Stomach smooth muscle (tissue), 2 donors: ENCODE measurements around the gene ANKRD44.

Source experiments
- H3K27ac ChIP-seq: one replicate; pipeline ENCODE4 v1.7.0; 2013; ENCODE audit warnings: mild to moderate bottlenecking, low read length, inconsistent platforms
- H3K27me3 ChIP-seq, 2 donors: one replicate each; pipeline ENCODE4 v1.7.0; 2013; ENCODE audit warnings: low read length in 2 of 2; ENCODE audit not compliant: insufficient read depth in 2 of 2, control insufficient read depth in 1 of 2
- H3K36me3 ChIP-seq, 2 donors: one replicate each; pipeline ENCODE4 v1.7.0; 2013; ENCODE audit warnings: low read length in 2 of 2; ENCODE audit not compliant: control insufficient read depth in 2 of 2, insufficient read depth in 2 of 2
- H3K4me1 ChIP-seq: one replicate; pipeline ENCODE4 v1.7.0; 2013; ENCODE audit warnings: low read length; ENCODE audit not compliant: control insufficient read depth, insufficient read depth
- H3K4me3 ChIP-seq, 2 donors: one replicate each; pipeline ENCODE4 v1.7.0; 2013; ENCODE audit warnings: low read length in 2 of 2
- H3K9ac ChIP-seq, 2 donors: one replicate each; pipeline ENCODE4 v1.7.0; 2013; ENCODE audit warnings: low read length in 2 of 2, mild to moderate bottlenecking in 1 of 2
- H3K9me3 ChIP-seq, 2 donors: one replicate each; pipeline ENCODE4 v1.7.0; 2013; ENCODE audit warnings: low read length in 2 of 2; ENCODE audit not compliant: control insufficient read depth in 2 of 2
- donor health status: healthy.
- donor health status: Pancreatic carcinoma.

ANKRD44 gene

GRCh38 chr2:197310271-197310985 is at the start of gene ANKRD44:
Gene ANKRD44 (minus strand): TSS chr2:197310780. CDS start chr2:197310604, 176 bp downstream.
- peak within 1 kb of the TSS; percentile 64 for H3K27ac ChIP-seq
- no peaks in the 10 kb centered on the region for H3K9me3 ChIP-seq
- H3K27me3 ChIP-seq: no peaks in the 10 kb centered on the region
- peak within 1 kb of the TSS; percentile 78 to 87 for H3K9ac ChIP-seq
- H3K4me1 ChIP-seq: peaks cover 21% of the 10 kb centered on the region
- H3K4me3 ChIP-seq: peak within 1 kb of the TSS; percentile 89 to 94
- H3K36me3 ChIP-seq: no peaks in the 10 kb centered on the region

- H3K9me3 ChIP-seq: no peaks in the 10 kb centered on the region
- no peaks in the 10 kb centered on the region for H3K4me1 ChIP-seq
- H3K36me3 ChIP-seq: no peaks in the 10 kb centered on the region
- H3K27ac ChIP-seq: no peak overlapping the region
- H3K9ac ChIP-seq: no peak overlapping the region
- no peak overlapping the region for H3K4me3 ChIP-seq
- H3K27me3 ChIP-seq: no peaks in the 10 kb centered on the region
Observed at GRCh38 chr2:197359859-197360258, 49.3 kb upstream of the ANKRD44 start.

DNA sequence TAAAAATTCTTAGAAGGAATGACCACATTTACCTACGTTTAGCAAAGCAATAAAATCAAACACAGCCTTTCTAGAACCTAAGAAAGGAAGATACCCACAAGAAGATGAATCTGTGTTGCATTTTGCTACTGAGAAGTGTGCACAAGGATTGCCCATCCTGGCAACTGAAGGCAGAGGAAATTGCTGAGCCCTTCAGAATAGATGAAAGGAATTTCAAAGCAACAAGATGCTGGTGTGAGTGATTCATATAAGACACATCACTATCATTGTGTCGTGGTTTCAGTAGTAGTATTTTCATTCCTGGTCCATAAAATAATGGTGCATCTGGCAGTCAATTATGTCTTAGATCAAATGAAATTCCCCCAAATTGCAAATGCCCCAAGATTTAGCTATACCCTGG is 48.4 kb upstream of the ANKRD44 start:
- Histone ChIP-seq H3K4me3 (no peak overlapping the region), H3K9me3 (no peaks in the 10 kb centered on the region), H3K4me1 (no peaks in the 10 kb centered on the region), H3K27ac (no peak overlapping the region), H3K36me3 (no peaks in the 10 kb centered on the region), H3K27me3 (no peaks in the 10 kb centered on the region), H3K9ac (no peak overlapping the region)

- no peak overlapping the region for H3K27ac ChIP-seq
- no peaks in the 10 kb centered on the region for H3K9me3 ChIP-seq
- H3K9ac ChIP-seq: no peak overlapping the region
- H3K36me3 ChIP-seq: no peaks in the 10 kb centered on the region
- no peaks in the 10 kb centered on the region for H3K4me1 ChIP-seq
- no peak overlapping the region for H3K4me3 ChIP-seq
- H3K27me3 ChIP-seq: no peaks in the 10 kb centered on the region
Observed at GRCh38 chr2:197357986-197358385, 47.4 kb upstream of the ANKRD44 start.

GRCh38 chr2:197356136-197356535 is 45.6 kb upstream of the ANKRD44 start:
- Histone ChIP-seq H3K9ac (no peak overlapping the region), H3K36me3 (no peaks in the 10 kb centered on the region), H3K4me1 (no peaks in the 10 kb centered on the region), H3K4me3 (no peak overlapping the region), H3K27me3 (no peaks in the 10 kb centered on the region), H3K9me3 (no peaks in the 10 kb centered on the region), H3K27ac (no peak overlapping the region)

DNA sequence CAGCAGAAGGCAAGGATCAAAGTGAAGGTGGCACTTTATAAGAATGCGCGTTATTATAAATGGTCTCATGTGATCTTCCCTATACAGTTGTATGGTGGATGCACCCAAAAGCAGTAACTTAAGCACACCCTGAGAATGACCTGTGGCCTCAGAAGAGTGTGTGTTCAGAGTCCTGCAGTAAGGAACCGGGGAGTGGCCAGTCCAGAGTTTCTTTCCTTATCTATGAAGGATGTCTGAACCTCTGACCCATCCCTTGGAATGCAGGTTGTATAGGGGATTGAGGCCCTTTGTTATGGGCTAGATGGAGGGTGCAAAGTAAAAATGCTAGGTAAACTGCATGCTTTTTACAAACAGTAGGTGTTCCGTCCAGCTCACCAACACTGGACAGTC is 43.6 kb upstream of the ANKRD44 start:
- Histone ChIP-seq H3K27me3 (no peaks in the 10 kb centered on the region), H3K4me1 (no peaks in the 10 kb centered on the region), H3K36me3 (no peaks in the 10 kb centered on the region), H3K4me3 (no peak overlapping the region), H3K9ac (no peak overlapping the region), H3K27ac (no peak overlapping the region), H3K9me3 (no peaks in the 10 kb centered on the region)

DNA sequence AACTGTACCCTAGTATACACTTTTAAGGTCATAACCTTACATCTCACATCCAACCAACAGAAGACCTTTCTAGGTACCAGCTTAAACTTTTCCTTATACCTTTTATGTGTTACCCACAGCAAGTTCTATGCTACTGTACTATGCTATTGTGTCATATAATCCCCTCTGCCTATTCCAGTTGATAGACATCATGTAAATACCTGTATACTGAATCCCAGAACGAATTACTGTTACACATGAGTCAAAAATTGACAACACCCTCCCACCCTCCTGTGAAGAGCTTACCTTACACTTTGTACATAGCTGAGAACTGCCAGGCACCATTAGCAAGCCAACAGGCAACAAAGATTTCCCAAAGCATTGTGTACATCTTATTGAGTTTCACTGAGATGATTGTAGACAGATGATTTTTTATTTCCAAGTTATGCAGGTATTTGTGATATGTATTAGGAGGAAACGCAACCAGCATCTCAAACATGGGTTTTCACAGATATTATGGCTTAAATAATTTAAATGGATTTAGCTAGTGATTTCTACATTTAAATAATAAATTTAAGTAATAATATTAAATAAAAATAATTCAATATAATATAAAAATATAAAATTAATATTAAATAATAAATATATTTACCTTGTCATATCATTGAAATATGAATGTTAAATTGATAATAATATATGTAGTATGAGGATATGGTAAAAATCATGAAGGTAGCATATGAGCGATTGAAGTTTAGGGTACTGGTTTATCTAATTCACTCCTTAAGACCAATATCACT is 43.0 kb upstream of the ANKRD44 start:
- Histone ChIP-seq H3K27me3 (no peaks in the 10 kb centered on the region), H3K4me3 (no peak overlapping the region), H3K27ac (no peak overlapping the region), H3K9me3 (no peaks in the 10 kb centered on the region), H3K9ac (no peak overlapping the region), H3K36me3 (no peaks in the 10 kb centered on the region), H3K4me1 (no peaks in the 10 kb centered on the region)

GRCh38 chr2:197349699-197350098 is 39.1 kb upstream of the ANKRD44 start:
- no peaks in the 10 kb centered on the region for H3K36me3 ChIP-seq
- no peaks in the 10 kb centered on the region for H3K9me3 ChIP-seq
- no peaks in the 10 kb centered on the region for H3K4me1 ChIP-seq
- H3K27me3 ChIP-seq: no peaks in the 10 kb centered on the region
- no peak overlapping the region for H3K27ac ChIP-seq
- H3K9ac ChIP-seq: no peak overlapping the region
- no peak overlapping the region for H3K4me3 ChIP-seq

DNA sequence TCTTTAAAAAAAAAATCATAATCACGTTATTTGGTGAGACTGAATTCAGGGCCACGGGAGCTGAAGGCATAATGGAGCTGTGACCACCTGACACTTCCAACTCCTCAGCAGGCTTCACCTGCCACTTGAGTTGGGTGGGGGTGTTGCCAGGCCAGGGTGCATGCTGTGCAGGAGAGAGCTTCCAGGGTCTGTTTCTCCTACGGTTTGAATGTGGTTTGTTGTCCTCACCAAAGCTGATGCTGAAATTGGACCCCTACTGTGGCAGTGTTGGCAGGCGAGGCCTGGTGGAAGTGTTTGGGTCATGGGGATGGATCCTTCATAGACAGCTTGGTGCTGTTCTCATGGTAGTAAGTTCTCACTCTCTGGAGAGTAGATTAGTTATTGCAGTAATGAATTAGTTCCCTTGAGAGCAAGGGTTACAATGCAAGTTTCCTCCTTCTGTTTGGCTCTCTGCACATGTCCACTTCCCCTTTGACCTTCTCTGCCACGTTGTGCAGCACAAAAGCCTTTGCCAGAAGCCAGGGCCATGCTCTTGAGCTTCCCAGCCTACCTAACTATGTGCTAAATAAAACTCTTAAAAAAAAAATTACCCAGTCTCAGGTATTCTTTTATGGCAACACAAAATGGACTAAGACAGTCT is 38.3 kb upstream of the ANKRD44 start:
- Histone ChIP-seq H3K9me3 (no peaks in the 10 kb centered on the region), H3K4me1 (no peaks in the 10 kb centered on the region), H3K9ac (no peak overlapping the region), H3K27me3 (no peaks in the 10 kb centered on the region), H3K36me3 (no peaks in the 10 kb centered on the region), H3K4me3 (no peak overlapping the region), H3K27ac (no peak overlapping the region)

DNA sequence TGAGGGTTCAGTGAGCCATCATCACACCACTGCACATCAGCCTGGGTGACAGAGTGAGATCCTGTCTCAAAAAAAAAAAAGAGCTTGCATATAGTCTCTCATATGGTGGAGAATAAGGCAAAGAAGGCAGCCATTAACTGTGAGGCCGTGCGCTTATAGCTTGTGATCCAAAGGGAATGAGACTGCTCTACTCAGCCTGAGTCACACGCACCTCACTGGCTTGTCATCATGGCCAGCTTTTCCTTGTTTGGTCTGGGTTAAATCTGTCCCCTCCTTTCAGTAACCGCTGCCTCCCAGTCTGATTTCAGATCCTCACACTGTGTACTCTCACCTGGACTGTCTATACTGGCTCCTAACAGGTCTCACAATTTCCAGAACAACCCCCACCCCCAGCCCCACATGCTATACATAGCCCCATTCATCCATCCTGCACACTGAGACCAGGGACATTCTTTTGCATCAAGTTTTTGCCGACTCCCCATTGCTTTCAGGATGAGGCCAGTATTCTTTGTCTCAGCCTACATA is 35.3 kb upstream of the ANKRD44 start:
- H3K36me3 ChIP-seq: no peaks in the 10 kb centered on the region
- no peak overlapping the region for H3K27ac ChIP-seq
- H3K4me1 ChIP-seq: no peaks in the 10 kb centered on the region
- no peaks in the 10 kb centered on the region for H3K27me3 ChIP-seq
- no peaks in the 10 kb centered on the region for H3K9me3 ChIP-seq
- H3K4me3 ChIP-seq: no peak overlapping the region
- H3K9ac ChIP-seq: no peak overlapping the region
